ENCODE data around the gene TUBB4B. TPM values are rescaled to one million over a fixed set of nuclear protein-coding genes. Genes with fewer than 3 reads are reported as not detected.

Gene TUBB4B
- polyA plus RNA-seq, 1 experiment, result 223 TPM

- no peak overlapping the region for H3K27ac ChIP-seq (ENCODE audit: low read depth, low read length)
- ChIA-PET POLR2A (interaction anchor here (1.2 to 5.7 kb wide), 2 partner anchors 9 kb away, joined by 5 to 146 read pairs; partner anchors contain the start of genes NELFB and STPG3), CTCF (interaction anchor here (0.6 to 0.7 kb wide), 2 partner anchors 8 to 21 kb away, joined by 3 to 5 read pairs; no protein-coding TSS in a partner anchor)
- H3K4me3 ChIP-seq (ENCODE audit: low read depth, low read length), result no peak overlapping the region
- no peaks in the 10 kb centered on the region; the same call in 1 of the 2 replicates for H3K9me3 ChIP-seq (ENCODE audit: control insufficient read depth, insufficient read depth, low read length)
- DNase-seq (ENCODE audit: low read depth, low spot score), result no peak
- no peak for TF ChIP-seq CTCF (IDR thresholded peaks at IDR 0.05; ENCODE audit: low read depth, low read length)
- H3K27me3 ChIP-seq (ENCODE audit: control insufficient read depth, insufficient read depth, low read length), result no peaks in the 10 kb centered on the region
Measured at GRCh38 chr9:137244486-137245449, 3.7 kb downstream of the TUBB4B start.

DNA sequence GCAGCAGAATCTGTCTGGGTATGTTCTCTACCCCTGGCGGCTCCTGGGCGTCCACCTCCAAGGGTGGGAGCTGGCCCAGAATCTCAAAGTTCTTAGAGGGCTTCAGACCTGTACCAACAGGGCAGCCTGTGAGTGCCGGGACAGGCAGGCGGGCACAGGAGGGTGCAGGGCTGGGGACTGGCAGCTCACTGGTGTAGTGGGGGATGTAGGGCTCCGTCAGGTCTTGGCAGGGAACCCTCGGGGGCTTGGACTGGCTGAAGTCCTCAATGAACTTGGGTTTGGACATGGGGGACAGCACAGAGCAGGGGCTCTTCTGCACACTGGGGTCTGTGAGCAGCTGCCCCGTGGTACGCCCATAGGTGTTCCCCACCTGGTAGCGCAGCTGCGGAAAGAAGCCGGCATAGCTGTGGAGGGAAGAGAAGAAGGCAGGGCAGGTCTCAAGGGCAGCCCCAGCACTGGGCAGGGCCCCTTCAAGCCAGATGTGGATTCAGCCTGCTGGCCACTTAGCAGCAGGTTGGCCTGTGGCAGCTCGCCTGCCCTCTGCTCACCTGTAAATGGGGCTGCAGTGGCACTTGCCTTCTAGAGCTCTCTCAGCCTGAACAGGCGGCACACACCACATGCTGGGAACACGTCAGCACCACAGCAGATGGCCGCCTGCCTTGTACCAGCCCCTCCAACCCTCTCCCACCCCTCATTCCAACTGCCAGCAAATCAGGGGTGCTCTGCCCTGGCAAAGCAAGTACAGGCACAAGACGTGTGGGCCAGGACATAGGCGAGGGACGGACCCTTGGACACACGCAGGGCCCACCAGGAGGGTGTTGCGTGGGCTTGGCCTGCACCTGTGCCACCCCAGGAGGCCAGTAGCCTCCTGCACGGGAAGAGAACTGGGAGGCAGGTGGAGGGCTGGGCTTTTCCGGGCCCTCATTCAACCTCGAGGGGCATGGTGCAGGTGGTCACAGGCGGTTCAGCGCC is 4.6 kb downstream of the TUBB4B start:
- no peak for TF ChIP-seq CTCF (IDR thresholded peaks at IDR 0.05; ENCODE audit: low read depth, low read length)

DNA sequence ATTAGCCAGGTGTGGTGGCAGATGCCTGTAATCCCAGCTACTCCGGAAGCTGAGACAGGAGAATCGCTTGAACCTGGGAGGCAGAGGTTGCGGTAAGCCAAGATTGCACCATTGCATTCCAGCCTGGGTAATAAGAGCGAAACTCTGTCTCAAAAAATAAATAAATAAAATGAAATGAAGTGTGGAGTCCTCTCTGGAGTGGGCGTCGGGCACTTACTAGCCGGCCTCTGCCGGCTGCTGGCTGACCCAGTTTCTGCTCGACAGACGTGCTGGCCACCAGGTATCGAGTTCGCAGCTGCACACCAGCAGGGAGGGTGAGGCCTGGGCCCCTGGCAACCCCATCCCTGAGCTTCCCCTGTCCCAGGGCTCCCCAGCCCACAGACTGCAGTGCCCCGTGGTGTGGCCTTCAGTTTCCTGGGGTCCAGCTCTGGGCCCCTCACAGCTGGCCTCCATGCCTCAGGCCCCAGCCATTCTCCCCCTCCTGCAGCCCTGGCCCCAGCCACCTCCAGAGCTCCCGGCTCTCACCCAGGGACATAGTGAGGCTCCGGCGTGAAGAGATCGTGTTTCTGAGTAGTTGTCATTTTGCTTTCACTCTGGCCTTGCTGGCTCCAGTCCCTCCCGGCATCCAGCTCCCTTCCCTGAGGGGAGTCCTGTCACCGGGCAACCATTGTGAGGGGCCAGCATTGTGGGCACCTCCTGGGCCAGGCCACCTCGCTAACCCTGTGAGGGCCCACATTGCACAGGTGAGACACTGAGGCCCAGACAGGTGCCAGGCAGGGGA is 6.2 kb downstream of the TUBB4B start:
- no peak overlapping the region for H3K4me3 ChIP-seq (ENCODE audit: low read depth, low read length)
- ChIA-PET CTCF (interaction anchor here (3.4 kb wide), 1 partner anchor 11 kb away, joined by 18 read pairs; no protein-coding TSS in a partner anchor), POLR2A (no interaction called here)
- no peak for TF ChIP-seq CTCF (IDR thresholded peaks at IDR 0.05; ENCODE audit: low read depth, low read length)
- no peaks in the 10 kb centered on the region for H3K27me3 ChIP-seq (ENCODE audit: control insufficient read depth, insufficient read depth, low read length)
- peak overlapping the region; percentile 31 for H3K27ac ChIP-seq (ENCODE audit: low read depth, low read length)
- no peak for DNase-seq (ENCODE audit: low read depth, low spot score)
- no peaks in the 10 kb centered on the region; the same call in 1 of the 2 replicates for H3K9me3 ChIP-seq (ENCODE audit: control insufficient read depth, insufficient read depth, low read length)

More for the DNA sequence above, 4.6 kb downstream of the TUBB4B start:
- Histone ChIP-seq H3K27me3 (ENCODE audit: control insufficient read depth, insufficient read depth, low read length) (no peaks in the 10 kb centered on the region), H3K9me3 (ENCODE audit: control insufficient read depth, insufficient read depth, low read length) (no peaks in the 10 kb centered on the region; the same call in 1 of the 2 replicates), H3K4me3 (ENCODE audit: low read depth, low read length) (no peak overlapping the region), H3K27ac (ENCODE audit: low read depth, low read length) (no peak overlapping the region)
- ChIA-PET CTCF (interaction anchor here (0.6 to 1.0 kb wide), 2 partner anchors 9 to 22 kb away, joined by 3 read pairs; no protein-coding TSS in a partner anchor), POLR2A (interaction anchor here (1.2 kb wide), 1 partner anchor 8 kb away, joined by 5 read pairs; no protein-coding TSS in a partner anchor)
- no peak for DNase-seq (ENCODE audit: low read depth, low spot score)

GRCh38 chr9:137247916-137248175 is 6.8 kb downstream of the TUBB4B start:
- Histone ChIP-seq H3K27ac (ENCODE audit: low read depth, low read length) (no peak overlapping the region), H3K27me3 (ENCODE audit: control insufficient read depth, insufficient read depth, low read length) (no peaks in the 10 kb centered on the region), H3K9me3 (ENCODE audit: control insufficient read depth, insufficient read depth, low read length) (no peaks in the 10 kb centered on the region; the same call in 1 of the 2 replicates), H3K4me3 (ENCODE audit: low read depth, low read length) (no peak overlapping the region)
- TF ChIP-seq CTCF (IDR thresholded peaks at IDR 0.05; ENCODE audit: low read depth, low read length), result no peak
- ChIA-PET POLR2A (no interaction called here), CTCF (interaction anchor here (3.4 kb wide), 1 partner anchor 12 kb away, joined by 18 read pairs; no protein-coding TSS in a partner anchor)
- DNase-seq (ENCODE audit: low read depth, low spot score), result no peak
